Measurements from ENCODE around the gene OR5AU1.
A peak's percentile ranks its signal among the peaks of the same experiment; 100 is the strongest.

The OR5AU1 gene

DNA sequence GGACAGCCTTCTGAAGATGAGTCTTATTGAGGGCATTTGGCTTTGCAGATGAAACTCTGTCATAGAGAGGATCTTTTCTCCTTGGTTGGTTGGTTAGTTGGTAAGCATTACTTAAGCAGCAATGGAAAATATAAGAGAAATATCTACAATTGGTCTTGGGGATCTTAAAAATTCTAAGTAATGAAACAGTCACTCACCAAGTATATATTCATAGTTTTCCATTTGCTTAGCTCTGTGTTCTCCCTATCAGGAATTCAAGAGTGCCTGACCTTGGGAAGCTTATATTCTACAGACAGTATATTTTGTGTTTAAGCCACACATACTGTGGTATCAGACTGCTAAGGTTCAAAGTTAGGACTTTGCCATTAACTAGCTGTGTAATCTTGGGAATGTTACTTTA lies at the start of gene OR5AU1:
OR5AU1 (minus strand) TSS at position 101 of the 400 bp plus-strand sequence. CDS start 191 bp downstream, outside the sequence.
- no peak for DNase-seq (ENCODE audit: low read depth in 3 of 3, low spot score in 1 of 3)

DNA sequence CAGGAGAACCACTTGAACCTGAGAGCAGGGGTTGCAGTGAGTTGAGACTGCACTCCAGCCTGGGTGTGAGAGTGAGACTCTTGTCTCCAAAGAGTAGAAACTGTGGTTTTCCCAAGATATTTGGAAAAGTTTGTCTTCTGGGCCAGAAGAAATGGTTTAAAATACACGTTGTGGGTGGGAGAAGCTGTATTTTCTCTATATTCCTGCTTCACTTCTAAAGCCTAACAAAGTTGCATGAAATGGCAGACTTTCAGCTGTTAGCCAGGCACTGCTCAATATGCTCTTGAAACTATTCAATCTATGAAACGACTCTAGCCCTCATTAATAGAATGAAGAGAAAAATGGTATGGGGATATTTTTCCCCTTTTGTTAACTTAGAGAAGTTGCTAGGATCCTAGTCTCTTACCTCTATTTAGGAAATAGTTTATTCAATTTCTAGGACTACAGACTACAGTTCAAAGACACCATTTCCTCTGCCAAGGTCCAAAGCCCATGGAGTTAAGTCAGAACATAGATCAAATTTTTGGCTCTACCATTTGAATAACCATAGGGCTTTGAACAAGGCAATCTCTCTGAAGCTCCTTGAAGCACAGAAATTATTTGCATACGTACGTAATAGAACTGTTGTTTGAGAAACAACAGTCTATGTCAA lies 49.3 kb upstream of the OR5AU1 start:
- no peak for DNase-seq (ENCODE audit: low read depth in 3 of 3, low spot score in 1 of 3)

- DNase-seq (ENCODE audit: low read depth in 3 of 3, low spot score in 1 of 3) = no peak
Measured at GRCh38 chr14:21204167-21205025, 48.5 kb upstream of the OR5AU1 start.

- DNase-seq (ENCODE audit: low read depth in 3 of 3, low spot score in 1 of 3) = no peak
Measured at GRCh38 chr14:21203470-21204166, 47.8 kb upstream of the OR5AU1 start.

GRCh38 chr14:21202463-21203358 lies 46.8 kb upstream of the OR5AU1 start:
- DNase-seq (ENCODE audit: low read depth in 3 of 3, low spot score in 1 of 3) = no peak

DNA sequence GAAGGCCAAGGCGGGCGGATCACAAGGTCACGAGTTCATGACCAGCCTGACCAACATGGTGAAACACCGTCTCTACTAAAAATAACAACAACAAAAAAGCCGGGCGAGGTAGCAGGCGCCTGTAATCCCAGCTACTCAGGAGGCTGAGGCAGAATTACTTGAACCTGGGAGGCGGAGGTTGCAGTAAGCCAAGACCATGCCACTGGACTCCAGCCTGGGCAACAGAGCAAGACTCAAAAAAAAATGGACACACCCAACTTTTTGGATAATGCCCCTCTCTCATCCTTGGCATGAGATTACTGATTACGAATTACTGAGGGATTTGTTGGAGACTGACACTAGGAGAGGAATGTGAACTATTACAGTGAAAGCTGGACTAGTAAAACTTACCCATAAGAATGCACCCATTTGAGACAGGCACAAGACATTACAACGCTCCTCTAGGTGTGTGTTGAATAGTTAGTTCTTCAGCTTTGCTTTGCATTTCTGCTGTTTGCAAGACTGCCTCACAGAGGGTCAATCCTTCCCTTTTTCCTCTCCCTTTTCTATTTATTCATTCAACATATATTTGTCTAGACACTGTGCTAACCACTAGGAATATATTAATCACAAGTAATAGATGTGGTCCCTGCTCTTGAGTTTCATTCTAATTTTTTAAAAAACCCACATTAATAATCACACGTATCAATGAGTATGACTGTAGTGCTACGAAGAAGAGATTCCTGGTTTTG lies 46.0 kb upstream of the OR5AU1 start:
- DNase-seq (ENCODE audit: low read depth in 3 of 3, low spot score in 1 of 3) = no peak

- no peak for DNase-seq (ENCODE audit: low read depth in 3 of 3, low spot score in 1 of 3)
Measured at GRCh38 chr14:21200752-21201461, 45.0 kb upstream of the OR5AU1 start.

GRCh38 chr14:21199611-21200560 lies 44.0 kb upstream of the OR5AU1 start:
- no peak for DNase-seq (ENCODE audit: low read depth in 3 of 3, low spot score in 1 of 3)

- DNase-seq (ENCODE audit: low read depth in 3 of 3, low spot score in 1 of 3) = no peak
Measured at GRCh38 chr14:21197418-21198205, 41.7 kb upstream of the OR5AU1 start.

DNA sequence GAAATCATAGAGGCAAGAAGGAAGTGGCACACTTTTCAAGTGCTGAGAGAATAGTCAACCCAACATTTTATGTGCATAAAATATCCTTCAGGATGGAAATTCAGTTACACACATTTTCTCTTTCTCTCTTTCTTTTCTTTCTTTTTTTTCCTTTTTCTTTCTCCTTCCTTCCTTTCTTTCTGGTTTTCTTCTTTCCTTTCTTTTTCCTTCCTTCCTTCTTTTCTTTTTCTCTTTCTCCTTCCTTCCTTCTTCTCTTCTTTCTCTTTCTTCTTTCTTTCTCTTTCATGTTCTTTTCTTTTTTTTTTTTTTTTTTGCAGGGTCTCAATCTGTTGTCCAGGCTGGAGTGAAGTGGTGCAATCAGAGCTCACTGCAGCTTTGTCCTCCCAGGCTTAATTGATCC lies 38.7 kb upstream of the OR5AU1 start:
- DNase-seq (ENCODE audit: low read depth in 3 of 3, low spot score in 1 of 3) = no peak

DNA sequence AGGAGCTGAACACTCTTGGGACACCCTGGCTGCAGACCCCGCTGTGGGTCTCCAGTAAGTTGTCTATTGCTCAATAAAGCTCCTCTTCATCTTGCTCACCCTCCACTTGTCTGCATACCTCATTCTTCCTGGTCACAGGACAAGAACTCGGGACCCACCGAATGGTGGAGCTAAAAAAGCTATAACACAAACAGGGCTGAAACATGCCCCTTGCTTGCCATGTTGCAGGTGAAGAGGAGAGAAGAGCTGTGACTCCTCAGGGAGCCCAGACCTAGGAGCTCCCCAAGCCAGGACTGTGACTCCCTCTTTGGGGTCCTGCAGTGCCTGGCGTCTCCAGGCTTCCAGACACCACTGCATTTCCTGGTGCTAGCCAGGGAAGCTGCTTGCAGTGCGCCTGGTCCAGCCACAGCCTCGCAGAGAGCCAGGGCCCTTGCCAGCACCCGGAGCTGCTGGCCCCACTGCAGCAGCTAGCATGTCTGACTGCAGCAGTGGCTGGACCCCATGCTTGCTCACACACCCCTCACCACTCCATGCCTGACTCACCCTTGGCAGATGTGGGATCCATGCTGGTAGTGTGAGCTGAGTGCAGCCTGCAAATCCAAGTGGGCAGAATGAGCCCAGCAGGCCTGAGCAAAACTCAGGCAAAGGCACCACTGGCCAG lies 37.1 kb upstream of the OR5AU1 start:
- no peak for DNase-seq (ENCODE audit: low read depth in 3 of 3, low spot score in 1 of 3)

DNA sequence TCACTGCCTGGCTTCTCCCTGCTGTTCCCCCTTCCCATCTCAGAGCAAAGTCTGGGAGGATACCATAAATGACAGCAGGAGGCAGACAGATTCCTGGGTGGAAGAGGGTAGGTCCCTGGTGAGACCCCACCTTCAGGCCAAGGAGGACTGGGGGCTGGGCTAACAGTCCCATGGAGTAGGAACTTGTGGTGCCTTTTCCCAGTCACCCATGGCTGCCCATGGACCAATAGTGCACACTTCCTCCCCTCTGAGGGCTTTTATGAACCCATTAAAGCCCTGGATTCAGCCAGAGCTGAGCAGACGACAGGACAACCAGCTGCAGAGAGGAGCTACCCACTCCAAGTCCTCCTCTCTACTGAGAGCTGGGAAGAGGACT lies 36.6 kb upstream of the OR5AU1 start:
- no peak for DNase-seq (ENCODE audit: low read depth in 3 of 3, low spot score in 1 of 3)

DNA sequence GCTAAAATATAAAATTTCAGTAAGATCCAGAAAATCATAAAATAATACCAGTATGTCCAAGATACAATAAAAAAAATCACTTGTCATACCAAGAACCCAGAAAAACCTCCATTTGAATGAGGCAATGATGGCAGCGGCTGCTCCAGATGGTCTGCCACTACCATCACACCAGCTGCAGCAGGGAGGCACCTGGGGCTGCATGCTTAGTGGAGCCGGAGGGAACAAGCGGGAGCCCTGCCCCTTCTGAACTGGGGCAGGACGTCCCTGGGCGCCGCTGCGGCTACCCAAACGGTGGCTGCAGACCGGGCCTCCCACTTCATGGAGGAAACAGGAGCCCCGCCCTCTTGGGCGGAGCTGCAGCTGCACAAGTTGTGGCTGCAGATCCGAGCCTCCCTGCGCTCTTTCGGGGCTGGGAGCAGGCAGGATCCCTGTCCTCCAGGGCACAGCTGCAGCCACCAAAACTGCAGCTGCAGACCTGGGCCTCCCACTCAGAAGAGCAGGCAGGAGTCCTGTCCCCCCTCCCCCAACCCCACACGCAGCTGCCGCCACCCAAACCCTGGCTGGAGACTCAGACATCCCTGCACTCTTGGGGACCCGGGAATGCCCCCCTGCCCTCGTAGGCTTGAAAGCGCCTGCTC lies 36.1 kb upstream of the OR5AU1 start:
- peak; percentile 18 to 37 (median 19) for DNase-seq (ENCODE audit: low read depth in 3 of 3, low spot score in 1 of 3)

DNA sequence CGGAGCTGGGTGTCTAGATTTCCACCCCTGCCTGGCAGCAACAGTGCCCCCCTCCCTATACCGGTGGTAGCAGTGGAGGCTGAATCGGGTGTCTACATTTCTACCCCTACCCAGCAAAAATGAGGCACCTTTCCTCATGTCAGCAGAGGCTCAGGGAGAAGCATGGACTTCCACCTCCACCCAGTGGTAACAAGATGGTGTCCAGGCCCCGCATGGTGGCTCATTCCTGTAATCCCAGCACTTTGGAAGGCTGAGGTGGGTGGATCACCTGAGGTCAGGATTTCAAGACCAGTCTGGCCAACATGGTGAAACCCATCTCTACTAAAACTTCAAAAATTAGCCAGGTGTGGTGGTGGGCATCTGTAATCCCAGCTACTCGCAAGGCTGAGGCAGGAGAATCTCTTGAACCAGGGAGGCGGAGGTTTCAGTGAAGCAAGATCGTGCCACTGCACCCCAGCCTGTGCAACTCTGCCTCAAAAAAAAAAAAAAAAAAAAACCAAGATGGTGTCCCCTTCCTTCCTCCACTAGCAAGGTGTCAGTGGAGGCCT lies 35.5 kb upstream of the OR5AU1 start:
- DNase-seq (ENCODE audit: low read depth in 3 of 3, low spot score in 1 of 3) = no peak

GRCh38 chr14:21185491-21185890 lies 29.6 kb upstream of the OR5AU1 start:
- no peak for DNase-seq (ENCODE audit: low read depth in 3 of 3, low spot score in 1 of 3)

DNA sequence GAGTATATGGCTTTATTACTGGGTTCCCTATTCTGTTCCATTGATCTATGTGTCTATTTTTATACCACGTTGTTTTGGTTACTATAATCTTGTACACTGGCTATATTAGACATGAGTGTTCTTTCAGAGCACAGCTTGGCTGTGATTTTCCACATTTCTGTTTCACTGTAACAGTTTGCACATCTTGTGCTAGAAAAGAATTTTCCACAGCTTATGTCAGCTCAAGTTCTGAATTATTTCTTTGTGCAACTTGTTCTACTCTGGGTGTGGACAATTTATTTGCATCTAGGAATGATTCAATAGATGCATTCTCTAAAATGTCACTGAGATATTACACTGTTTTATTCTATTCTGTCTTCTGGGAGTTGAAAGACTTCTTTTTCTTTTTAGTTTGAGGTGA lies 28.4 kb upstream of the OR5AU1 start:
- DNase-seq (ENCODE audit: low read depth in 3 of 3, low spot score in 1 of 3) = no peak
